MM.1S (cell line): ENCODE data around the gene GRIK2.

Experiments used
- EZH2 ChIP-seq: fragments of 300-600 bp; sonication (generic); optimal IDR thresholded peaks from 2 replicates; pipeline ENCODE3; 2017; ENCODE audit warnings: low read depth, mild to moderate bottlenecking, antibody characterized with exemption, low read length, mixed read lengths
- EZH2phosphoT487 ChIP-seq: fragments of 300-600 bp; sonication (generic); IDR thresholded peaks from 2 replicates; pipeline ENCODE4 v1.6.1; 2018; ENCODE audit warnings: antibody characterized with exemption, low read length
- TF ChIP-seq, protein P1 (sequence below): fragments of 300-600 bp; sonication (generic); IDR thresholded peaks from 2 replicates; pipeline ENCODE4 v1.5.1; 2016; ENCODE audit warnings: antibody characterized with exemption, low read length, mixed read lengths

DNA sequence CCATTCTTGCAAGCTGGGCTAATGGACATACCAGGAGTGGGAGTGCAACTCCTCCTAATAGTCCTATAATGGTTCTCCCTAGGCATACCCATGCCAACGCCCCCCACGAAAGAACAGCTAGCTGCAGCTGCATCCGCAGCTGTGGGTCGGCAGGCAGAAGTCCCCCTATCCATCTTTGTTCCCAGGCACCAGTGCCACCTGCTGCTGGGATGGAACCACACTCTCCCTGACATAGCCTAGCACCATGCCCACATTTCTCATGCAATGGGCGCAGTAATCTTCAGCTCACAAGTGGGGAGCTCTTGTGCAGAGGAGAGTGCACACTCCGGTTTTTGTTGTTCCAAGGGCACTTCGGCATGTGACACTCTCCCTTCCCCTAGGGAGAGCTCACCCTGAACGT lies 567.8 kb downstream of the GRIK2 start:
- TF ChIP-seq, protein P1, sequence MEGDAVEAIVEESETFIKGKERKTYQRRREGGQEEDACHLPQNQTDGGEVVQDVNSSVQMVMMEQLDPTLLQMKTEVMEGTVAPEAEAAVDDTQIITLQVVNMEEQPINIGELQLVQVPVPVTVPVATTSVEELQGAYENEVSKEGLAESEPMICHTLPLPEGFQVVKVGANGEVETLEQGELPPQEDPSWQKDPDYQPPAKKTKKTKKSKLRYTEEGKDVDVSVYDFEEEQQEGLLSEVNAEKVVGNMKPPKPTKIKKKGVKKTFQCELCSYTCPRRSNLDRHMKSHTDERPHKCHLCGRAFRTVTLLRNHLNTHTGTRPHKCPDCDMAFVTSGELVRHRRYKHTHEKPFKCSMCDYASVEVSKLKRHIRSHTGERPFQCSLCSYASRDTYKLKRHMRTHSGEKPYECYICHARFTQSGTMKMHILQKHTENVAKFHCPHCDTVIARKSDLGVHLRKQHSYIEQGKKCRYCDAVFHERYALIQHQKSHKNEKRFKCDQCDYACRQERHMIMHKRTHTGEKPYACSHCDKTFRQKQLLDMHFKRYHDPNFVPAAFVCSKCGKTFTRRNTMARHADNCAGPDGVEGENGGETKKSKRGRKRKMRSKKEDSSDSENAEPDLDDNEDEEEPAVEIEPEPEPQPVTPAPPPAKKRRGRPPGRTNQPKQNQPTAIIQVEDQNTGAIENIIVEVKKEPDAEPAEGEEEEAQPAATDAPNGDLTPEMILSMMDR, result no peak
- TF ChIP-seq EZH2, result no peak
- no peak for TF ChIP-seq EZH2phosphoT487
